Endometrial microvascular endothelial cells (primary cell): ENCODE measurements around the gene RORC. TPM values are rescaled to one million over a fixed set of nuclear protein-coding genes. Genes with fewer than 3 reads are reported as not detected.

Experiments
- in situ Hi-C: cut with HindIII; loops from 2 replicates; pipeline ENCODE4 v1.10.0; 2017; ENCODE audit warnings: low sequenced_read_pairs, low pct_unique_long_range_greater_than_20kb; ENCODE audit errors: inconsistent ontology term
- total RNA-seq: library from RNA; depleted of rRNA; stranded (reverse); fragments of >200 nt; gene quantifications from one replicate; pipeline ENCODE4 v1.2.3, GENCODE V29; 2015; ENCODE audit errors: inconsistent ontology term

Gene RORC
- total RNA-seq, 1 donor from 2014 or later, result not detected

DNA sequence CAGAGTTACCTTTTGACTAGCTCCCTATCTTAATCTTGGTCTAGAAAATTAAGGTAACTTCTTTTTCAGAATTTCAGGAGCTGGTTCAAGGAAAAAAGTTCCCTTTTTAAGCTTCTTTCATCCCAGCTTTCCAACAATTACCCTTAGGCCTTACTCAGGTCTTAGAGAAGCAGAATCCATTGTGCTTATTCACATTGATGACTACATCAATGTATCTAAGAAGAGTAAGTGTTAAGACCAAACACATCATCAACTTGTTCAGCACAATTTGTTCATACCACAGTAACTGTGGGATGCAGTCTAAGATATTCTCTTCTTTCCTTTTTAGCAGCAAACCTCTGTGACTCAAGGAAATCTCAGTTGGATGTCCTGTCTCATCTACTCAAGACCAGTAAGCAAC, 72.4 kb downstream of the RORC start:
- in situ Hi-C loops, result no loop called here

GRCh38 chr1:151756291-151756690, 75.3 kb downstream of the RORC start:
- in situ Hi-C loops, result no loop called here

Other genes with a start within 250 kb of the RORC start
- 15.9 TPM for gene SNX27, start 219.8 kb downstream of the RORC start, total RNA-seq
- gene CELF3, start 115.0 kb downstream of the RORC start, total RNA-seq, result not detected
- gene RIIAD1, start 110.3 kb downstream of the RORC start, total RNA-seq, result not detected
- gene MRPL9, start 68.3 kb downstream of the RORC start, total RNA-seq, result 121 TPM
- gene TDRKH, start 41.3 kb downstream of the RORC start, total RNA-seq, result 7.6 TPM
- gene LINGO4, start 26.4 kb downstream of the RORC start, total RNA-seq, result not detected
- not detected for gene C2CD4D, start 8.0 kb upstream of the RORC start, total RNA-seq
- gene THEM5, start 21.9 kb upstream of the RORC start, total RNA-seq, result not detected
- gene THEM4, start 77.7 kb upstream of the RORC start, total RNA-seq, result 18.0 TPM
- gene S100A10, start 162.1 kb upstream of the RORC start, total RNA-seq, result 167 TPM
- 314 TPM for gene S100A11, start 205.2 kb upstream of the RORC start, total RNA-seq